Fibroblast of skin of abdomen (primary cell): ENCODE measurements around the gene MAGI2.
A peak's percentile ranks its signal among the peaks of the same experiment; 100 is the strongest.

Source experiments
- DNase-seq: peaks from one replicate; pipeline ENCODE4 v3.0.0-alpha.2; 2013

The MAGI2 gene

DNA sequence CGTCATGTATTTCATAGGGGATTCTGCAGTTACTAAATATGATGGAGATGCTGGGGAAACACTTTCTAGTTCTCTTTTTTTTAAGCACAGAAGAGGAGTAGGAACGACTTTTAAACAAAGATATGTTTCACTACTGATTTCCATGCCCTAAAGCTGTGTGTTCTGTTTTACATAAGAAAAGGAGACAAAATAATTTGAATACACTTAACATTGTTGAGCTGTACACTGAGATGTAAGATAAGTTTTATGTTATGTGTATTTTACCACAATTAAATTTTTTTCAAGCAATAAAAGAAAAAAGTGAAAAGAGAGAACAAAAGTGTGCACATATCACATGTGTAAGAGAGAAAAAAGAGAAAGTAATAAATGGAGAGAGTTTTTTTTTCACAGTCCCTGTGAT is 1246.7 kb downstream of the MAGI2 start:
- no peak for DNase-seq

DNA sequence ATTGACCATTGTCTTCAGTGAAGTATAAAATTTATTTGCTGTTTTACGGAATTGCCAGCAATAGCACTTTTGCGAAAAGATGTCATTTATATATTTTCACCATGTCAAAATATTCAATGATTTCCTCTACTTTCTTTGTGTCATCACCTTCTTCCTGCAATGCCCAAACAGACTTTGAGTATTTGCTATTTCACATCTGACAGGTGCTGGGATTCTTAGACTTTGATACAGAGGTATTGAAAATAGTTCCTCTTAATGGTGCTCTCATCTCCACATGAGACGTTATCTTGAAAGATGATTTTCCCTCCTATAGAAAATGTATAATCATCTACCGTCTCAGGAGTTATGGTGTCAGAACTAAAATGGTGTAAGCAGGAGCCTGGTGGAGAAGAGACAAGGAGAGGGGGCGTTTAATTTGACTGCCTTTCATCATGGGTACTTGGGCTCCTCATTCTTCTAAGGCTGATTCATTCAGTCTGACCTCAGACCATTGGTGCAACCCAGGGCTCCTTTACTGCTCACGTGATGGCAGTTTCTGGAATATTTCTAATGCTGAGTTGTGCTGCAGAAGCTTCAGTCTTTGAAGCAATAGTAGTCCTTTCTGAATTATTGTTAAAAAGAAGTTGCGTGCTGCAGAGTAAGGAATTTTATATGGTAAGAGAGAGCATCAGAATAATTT is 1250.3 kb downstream of the MAGI2 start:
- DNase-seq = no peak

DNA sequence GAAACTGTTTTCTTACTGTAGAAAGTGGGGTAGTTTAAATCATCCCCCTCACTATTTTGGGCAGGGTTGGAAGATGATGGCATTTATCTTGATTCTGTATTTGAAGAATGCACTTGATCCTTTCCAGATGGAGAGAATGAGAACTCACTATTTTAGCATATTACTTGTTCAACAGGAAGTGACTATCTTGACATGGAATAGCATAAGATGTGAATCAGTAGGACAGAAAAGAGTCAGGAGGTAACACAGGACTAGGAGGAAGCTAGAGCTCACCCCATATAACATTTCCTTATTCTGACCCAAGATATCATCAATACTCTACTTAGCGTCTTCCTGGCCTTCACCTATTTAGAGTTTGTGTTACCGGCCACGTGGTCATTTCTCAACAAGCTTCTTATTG is 1254.7 kb downstream of the MAGI2 start:
- peak; percentile 79 for DNase-seq

DNA sequence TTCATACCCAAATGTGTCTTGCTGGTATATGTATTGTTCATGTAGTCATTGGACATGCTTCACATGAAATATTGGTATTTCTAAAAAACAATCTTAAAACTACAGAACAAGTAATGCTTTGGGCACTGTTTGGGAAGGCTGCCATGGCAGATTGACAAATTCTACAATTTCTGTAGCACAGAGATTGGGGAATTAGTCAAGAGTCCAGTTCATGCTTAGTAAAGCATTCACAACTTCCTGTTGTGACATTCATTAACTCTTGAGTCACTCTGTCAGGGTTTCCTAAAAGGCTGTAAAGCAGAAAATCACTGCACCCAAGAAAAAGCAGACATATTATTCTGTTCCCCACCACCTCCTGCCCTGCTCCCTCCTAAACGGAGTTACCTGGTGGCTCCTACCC is 1256.0 kb downstream of the MAGI2 start:
- DNase-seq = peak; percentile 69

DNA sequence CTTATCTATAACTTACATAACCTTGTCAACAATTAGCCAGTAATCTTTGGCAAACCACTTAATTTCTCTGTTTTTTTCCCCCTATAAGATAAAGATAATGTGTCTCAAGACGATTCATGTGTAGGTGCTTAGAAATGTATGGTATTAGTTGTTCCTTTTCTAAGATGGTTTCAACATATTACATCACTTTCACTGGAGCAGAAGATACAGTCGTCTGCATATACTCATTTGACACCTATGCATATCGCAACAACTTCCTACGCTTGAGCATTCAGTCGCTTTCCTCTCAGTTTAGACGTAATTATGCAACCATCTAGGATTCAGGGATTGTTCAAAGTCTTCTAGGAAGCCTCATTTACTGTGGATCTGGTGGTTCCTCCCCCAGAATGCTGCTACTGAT is 1258.2 kb downstream of the MAGI2 start:
- peak; percentile 28 for DNase-seq

DNA sequence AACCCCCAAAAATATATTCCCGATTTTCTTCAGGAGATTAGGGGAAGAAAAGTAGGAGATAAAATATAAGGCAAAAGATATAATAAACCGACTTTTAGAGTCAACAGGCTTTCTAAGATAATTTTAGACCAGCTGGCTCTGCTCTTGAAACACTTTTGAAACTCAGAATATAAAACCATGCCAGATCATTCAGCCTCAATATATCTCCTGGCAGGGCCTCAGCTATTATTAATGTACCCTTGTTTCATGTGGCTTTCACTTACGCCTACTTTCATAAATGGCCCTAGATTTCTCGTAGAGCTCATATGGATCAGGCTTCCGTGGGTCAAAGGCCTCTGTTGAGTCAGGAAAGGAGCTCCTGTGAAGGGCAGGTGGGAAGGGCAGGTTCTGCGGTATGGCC is 1258.9 kb downstream of the MAGI2 start:
- DNase-seq = no peak

DNA sequence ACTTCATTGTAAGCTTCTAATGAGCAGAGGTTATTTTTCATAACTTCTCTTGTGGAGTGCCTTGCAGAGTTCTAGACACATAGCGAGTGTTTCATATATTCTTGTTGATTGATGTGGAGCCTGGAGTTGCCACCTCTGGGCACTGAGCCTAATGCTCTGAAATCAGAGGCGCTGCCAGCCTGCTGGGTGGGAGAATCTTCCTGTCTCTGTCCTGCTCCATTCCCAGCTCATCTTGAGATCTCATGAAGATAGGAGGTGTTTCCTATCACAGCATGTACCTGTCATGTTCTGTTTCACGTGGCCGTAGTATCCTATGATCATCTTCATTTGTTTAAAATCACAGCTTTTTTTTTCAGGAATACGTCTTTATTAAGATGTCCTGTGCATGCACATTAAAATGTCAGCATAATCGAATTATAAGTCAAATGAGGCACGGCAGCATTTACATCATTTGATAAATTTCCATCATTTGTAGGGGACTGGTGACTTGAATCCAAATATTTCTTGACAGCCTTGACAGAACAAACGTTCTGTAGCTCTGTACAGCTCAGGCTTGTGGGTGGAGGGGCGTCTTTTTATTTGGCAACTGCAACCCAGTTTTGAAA is 1261.9 kb downstream of the MAGI2 start:
- DNase-seq = no peak

DNA sequence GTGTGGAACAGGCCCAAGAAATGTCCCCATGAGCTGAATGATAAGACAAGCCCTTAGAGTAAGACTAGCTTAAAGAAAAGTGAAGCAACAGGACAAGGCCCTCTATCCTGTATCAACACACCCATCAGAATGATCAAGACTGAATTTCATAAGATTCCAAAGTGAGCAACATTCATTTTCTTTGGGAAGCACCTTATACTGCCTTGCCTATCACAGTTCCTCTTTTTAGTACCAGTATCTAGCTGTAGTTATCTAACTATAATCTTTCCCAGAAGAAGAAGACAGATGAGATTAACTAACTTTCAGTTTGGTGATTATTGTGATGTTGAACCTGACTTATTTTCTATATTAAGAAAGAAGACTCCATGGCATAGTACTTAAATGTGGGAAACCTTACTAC is 1263.7 kb downstream of the MAGI2 start:
- no peak for DNase-seq

DNA sequence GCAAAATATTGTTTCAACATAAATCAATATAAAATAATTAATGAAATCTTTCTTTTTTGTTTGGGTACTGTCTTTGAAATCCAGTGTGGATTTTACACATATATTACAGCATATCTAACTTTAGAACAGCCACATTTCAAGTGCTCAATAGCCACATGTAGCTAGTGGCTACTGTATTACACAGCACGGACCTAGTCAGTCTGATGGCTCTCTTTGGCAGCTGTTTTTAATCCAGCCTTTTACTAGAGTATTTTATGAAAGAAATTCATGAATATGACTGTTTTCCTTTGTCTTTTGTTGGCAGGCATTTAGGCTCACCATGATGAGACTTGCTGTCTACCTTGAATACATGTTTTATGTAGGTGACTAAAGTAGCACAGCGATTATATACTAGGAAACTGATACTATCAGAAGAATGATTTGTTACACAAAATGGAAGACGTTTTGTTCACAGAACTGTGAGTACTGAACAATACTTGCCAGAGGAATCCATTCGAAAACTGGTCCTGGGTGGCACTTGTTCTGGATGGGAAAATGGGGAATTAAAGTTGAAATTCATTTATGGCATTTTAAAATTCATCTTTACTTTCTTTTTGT is 1268.2 kb downstream of the MAGI2 start:
- no peak for DNase-seq

DNA sequence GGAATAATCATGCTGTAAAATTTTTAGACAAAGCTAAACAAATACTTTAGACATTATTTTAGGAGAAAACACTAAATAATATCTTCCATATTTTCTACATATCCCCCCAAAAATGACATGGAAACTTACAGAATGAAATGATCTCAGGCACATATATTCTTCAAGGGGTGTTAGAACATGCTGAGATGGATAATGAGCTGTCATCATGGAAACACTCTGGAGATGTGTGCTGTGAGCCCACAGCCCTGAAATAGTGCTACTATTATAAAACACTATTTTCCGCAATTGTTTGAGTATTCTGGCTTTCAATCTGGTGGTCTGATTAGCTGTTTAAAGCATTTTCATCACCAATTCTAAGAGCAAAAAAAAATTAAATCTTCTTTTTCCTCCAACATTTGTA is 1269.2 kb downstream of the MAGI2 start:
- no peak for DNase-seq

DNA sequence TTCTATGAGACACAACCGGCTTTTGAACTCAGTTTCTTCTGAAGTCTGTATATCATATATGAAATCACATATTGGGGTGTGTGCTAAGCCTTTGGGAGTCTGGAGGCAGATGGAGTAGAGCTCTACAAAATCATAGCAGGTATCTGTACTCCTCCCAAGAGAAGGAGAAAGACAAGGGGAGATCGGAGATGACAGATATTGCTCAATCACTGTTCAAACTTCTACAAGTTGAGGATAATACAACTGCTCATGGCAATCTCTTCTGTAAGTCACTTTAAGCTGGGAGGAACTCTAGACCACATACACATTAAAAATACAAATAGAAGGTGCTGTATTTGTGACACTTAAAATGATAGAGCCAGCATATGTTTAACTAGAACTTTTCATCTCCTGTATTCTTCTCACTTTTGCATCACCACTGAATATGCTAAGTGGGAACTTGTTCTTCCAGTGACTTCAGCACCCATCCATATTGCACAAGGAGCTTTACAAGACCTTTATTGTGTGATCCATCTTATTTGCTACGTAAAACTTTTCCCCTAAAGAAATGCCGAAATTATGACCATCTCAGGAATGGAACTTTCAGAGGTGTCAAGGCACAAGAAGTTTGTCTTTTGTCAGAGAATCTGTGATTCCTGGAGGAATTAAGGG is 1273.5 kb downstream of the MAGI2 start:
- no peak for DNase-seq

DNA sequence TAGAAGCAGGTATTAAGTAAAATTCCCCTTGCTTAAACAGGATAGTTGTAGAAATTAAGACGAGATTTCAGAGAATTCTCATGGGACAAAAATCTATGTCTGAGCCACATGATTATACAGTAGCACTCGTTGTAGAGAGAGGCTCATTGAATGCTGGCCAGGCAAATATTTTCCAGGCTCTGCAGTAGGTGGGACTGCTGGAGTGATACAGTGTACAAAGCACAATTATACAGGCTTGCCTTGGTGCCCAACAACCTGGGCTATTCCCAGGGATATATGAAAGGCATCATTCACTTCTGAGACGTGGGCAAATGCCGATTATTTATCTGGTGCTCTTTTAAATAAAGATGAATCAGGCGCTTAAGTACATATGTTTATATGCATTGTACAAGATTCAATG is 1274.3 kb downstream of the MAGI2 start:
- no peak for DNase-seq

DNA sequence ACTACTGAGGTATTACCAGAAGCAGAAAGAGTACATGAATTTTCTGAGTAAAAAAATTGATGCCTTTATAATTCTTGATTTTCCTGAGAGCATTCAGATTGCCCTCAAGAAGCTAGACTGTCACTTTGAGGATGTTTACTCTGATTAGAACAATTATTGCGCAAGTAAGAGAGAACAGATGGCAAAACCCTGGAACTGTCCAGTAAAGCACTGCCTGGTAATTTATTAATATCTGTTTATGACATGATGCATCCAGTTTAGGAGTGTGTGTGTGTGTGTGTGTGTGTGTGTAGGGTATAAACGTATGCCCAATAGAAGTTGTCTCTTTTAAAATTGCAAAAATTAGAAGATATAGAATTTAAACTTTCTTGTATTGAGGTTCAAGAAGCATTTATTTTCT is 1275.1 kb downstream of the MAGI2 start:
- DNase-seq = peak; percentile 22

DNA sequence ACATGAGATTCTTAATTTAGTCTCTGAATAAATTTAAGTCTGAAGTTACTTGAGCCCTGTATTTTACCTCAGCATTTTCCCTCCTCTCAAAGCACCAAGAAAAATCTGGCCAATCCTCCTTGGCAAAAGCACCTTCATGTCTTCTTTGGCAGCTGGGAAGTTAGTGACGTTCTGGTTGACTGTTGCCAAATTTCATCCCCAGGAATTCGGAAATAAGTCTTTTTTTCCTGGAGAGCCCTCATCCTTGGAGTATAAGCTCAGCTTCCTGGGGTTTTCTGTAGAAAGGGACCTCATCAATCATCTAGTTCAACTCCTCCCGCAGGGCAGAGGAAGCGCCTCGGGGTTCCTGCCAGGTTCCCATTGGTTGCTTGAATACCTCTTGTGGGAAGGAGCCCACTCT is 1277.3 kb downstream of the MAGI2 start:
- peak; percentile 55 for DNase-seq

DNA sequence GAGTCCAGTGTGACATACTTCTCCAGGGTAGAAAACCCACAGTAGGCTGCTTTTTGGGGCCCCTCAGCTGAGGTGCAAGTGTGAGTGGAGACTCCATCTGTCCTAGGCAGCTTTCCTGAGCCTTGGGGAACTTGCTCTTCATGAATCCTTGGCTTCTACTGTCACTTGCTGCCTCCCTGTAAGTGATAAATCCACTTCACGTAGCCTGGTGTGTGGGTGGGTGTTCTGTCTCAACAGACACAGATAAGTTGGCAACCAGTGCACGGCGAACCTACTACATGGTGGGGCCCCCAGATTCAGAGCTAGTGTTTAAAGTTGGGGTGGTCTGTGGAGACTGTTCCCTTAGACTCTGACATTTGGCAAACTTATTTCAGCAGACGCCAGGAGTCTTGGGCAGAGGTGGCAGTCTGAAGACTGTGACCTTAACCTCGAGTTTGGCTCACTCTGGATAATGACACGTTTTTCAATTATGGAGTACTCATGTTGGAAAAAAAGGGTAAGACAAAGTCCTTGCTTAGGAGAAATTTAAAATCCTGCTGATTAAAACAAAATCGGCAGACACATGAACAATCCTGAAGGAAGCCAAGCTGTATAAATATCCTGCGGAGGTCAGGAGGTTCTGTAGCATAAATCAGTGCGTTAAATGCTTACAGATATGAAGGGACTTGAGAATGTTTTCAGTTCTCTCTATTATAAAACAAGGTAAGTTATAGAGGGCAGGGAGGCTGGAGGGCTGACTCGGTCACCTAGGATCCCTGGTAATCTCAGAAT is 1278.0 kb downstream of the MAGI2 start:
- DNase-seq = no peak

DNA sequence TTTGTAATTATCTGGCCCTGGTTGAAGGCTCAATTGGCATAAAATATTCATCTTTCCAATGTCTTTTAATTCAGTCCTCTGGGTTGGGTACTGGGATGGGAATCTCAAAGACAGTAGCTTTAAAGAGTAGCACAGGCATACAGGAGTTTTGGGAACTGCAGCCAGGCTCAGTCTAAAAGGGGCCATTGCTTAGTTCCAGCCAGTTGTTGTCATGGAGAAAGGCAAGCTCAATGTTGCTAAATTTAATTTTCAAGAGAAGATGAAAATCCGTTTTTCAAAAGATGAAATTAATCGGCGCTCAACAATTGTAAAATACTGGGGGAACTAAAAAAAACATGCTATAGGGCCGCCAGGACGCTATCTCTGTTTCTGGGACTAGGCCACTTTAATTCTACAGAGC is 1279.8 kb downstream of the MAGI2 start:
- no peak for DNase-seq

DNA sequence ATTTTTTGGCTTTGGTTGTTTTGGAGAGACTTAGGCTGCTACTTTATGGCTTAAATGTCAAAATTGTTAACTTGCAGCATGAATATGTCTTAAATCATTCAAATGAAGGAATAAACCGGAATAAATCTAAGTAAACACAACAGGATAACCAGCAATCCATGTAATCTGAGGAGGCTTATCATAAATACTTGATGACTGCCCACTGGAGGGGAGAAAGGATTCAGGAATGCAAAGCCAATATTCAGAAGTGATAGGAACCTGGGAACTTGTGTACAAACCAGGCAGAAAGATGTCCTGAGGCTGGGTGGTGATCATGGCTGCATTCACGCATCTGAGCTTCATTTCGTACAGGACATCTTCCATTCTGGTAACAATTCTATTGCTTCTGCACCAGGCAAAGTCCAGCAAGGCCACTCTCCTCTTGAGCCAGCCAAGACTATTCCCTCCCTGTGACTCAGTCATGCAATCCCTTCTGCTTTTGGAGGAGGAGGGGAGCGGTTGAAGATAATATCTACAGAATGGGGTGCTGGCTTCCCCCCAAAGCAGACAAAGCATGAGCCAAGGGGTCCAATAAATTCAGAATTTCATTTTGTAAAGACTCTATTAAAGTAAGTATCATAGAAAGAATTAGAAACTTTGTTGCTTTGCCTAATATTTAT is 1280.4 kb downstream of the MAGI2 start:
- DNase-seq = no peak

DNA sequence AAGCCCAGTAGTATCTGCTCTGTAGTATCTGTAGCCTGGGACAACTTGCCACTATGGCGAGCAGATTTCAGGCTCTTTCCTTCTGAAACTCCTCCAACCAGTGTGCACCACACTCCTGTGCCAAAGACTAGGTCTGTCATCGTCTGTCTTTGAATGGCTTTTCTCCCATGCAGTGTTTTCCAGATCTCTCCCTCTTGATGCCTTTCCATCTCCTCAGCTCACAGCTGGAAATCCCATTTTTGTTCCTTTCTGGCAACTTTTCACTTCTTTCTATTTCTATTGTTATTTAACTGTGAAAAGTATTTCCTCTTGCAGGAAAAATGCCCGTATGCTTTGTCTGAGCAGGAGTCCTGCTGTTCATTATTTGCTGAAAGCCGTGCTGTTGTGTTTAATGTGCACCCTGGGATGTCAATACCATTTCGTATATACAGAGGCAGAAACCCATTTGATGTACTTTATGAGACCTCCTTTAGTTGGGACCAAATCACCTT is 1281.2 kb downstream of the MAGI2 start:
- no peak for DNase-seq

DNA sequence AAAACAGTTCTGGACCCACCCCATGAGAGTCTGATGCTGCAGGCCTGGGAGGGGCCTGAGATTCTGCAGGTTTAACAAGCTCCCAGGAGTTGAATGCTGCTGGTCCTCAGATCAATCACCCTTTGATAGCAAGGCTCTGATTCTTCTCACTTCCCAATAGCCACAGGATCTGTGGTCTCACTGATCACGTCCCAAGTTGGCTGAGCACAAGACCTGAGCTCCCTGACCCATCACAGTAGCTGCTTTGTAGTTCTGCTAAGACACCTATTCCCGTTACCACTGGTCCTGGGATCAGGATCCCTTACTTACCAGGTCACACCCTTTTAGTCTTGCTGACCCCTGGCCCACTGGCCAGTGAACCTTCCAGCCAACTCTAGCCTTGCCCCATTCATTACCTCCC is 1282.1 kb downstream of the MAGI2 start:
- DNase-seq = no peak

DNA sequence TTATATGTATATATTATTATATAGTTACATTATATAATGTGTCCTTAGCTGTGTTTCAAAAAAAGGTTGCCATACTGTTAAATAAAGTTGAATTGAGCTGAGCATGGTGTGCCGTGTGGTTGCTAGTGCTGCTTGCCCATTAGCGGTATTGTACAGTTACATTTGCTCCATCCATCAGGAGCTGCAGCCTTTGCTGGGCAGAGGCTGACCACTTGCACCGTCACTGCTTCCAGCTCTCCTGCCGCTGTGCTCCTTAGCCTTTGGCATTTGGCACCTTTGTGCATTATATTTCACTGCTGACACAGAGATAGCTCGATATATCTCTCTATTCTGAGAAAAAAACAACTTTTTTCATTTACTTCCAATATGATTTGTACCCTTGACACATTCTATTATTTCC is 1282.7 kb downstream of the MAGI2 start:
- DNase-seq = no peak

DNA sequence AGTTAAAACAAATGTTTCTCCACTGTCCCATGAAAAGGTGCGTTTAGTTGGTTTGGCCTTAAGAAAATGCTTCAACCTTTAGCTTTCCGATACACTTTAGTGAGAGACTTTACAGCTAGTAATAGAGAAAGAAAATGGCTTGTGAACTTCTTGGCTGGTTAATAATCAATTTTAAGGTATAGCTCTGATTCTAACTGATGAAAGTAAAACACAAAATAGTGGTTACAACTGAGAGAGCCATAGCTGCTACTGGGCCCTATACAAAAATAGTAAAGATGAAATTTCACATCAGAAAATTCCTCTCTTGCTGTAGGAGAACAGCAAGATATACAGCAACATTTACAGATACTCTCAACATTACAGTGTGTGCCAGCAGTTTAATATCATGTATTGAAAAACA is 1283.5 kb downstream of the MAGI2 start:
- no peak for DNase-seq

DNA sequence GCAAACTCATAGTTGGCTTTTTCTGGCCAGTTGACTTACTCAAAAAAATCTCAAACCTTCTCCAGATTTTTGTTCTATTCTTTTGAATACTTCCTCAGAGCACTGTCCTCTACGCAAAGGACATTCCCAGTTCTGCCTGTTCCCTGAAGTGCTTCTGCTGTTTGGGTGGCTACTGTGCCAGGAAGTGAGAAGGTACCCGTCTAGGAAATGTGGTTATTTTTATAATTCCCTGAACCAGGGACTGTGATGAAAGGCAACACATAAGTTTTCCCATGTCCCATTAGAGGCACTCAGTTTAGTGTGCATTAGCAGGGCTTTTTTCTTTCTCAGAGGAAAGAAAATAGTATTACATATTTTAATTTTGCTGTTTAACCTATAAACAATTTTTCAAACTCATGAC is 1284.6 kb downstream of the MAGI2 start:
- no peak for DNase-seq
